CD14-positive monocyte (primary cell): Measurements from ENCODE around the gene SORBS1. TPM values are rescaled to one million over a fixed set of nuclear protein-coding genes. Genes with fewer than 3 reads are reported as not detected.
A peak's percentile ranks its signal among the peaks of the same experiment; 100 is the strongest.

Source experiments
- DNase-seq, 3 donors: peaks; one replicate each; pipeline ENCODE4 v3.0.0-alpha.2; 2011 to 2022
- H2AFZ ChIP-seq: 2 replicates; pipeline ENCODE4 v1.6.0; 2012; ENCODE audit warnings: mild to moderate bottlenecking, low read depth, low read length, inconsistent platforms; ENCODE audit not compliant: insufficient read depth, poor library complexity, severe bottlenecking
- H3K27ac ChIP-seq, 2 donors: 1 replicate in 1 of 2; 2 replicates in 1 of 2; pipeline ENCODE4 v1.5.1; 2012 to 2013; ENCODE audit warnings: low read length in 2 of 2, control low read depth in 1 of 2, inconsistent platforms in 1 of 2, low read depth in 1 of 2, mild to moderate bottlenecking in 1 of 2
- H3K27me3 ChIP-seq, 2 donors: one replicate each; pipeline versions ENCODE4 v1.6.0 to v1.6.1; 2011 to 2013; ENCODE audit warnings: low read length in 2 of 2; ENCODE audit not compliant: control insufficient read depth in 2 of 2, insufficient read depth in 2 of 2
- H3K36me3 ChIP-seq, 2 donors: replicated peaks in 1 of 2; 1 replicate in 1 of 2; 2 replicates in 1 of 2; pipeline versions ENCODE4 v1.5.1 to v1.6.1; 2012 to 2013; ENCODE audit warnings: low read length in 2 of 2, control low read depth in 1 of 2, inconsistent platforms in 1 of 2, mild to moderate bottlenecking in 1 of 2; ENCODE audit not compliant: insufficient read depth in 2 of 2, control insufficient read depth in 1 of 2
- H3K4me1 ChIP-seq, 2 donors: 1 replicate in 1 of 2; 2 replicates in 1 of 2; pipeline versions ENCODE4 v1.5.1 to v1.6.1; 2012 to 2013; ENCODE audit warnings: low read length in 2 of 2, control low read depth in 1 of 2, inconsistent platforms in 1 of 2, mild to moderate bottlenecking in 1 of 2, moderate library complexity in 1 of 2; ENCODE audit not compliant: insufficient read depth in 2 of 2, control insufficient read depth in 1 of 2
- H3K4me2 ChIP-seq: replicated peaks from 2 replicates; pipeline ENCODE3; 2012; ENCODE audit warnings: low read length, moderate library complexity, mild to moderate bottlenecking; ENCODE audit not compliant: poor library complexity, severe bottlenecking; ENCODE audit errors: extremely low read depth
- H3K4me3 ChIP-seq, 3 experiments: fragments of 200-600 bp in 1 of 3; sonication (generic) in 1 of 3; replicated peaks in 1 of 3; 1 replicate in 2 of 3; 2 replicates in 1 of 3; pipeline ENCODE4 v1.5.1; 2011 to 2013; ENCODE audit warnings: low read length in 3 of 3, mild to moderate bottlenecking in 3 of 3, control low read depth in 2 of 3, low read depth in 2 of 3, inconsistent platforms in 1 of 3, moderate library complexity in 1 of 3
- H3K79me2 ChIP-seq: 2 replicates; pipeline ENCODE4 v1.6.0; 2012; ENCODE audit warnings: mild to moderate bottlenecking, control low read depth, inconsistent platforms, low read length, moderate library complexity; ENCODE audit not compliant: insufficient read depth
- H3K9ac ChIP-seq: 2 replicates; pipeline ENCODE4 v1.6.0; 2017; ENCODE audit warnings: low read length, mild to moderate bottlenecking; ENCODE audit not compliant: insufficient read depth, poor library complexity, severe bottlenecking
- H3K9me3 ChIP-seq, 2 donors: replicated peaks in 1 of 2; 1 replicate in 1 of 2; 2 replicates in 1 of 2; pipeline versions ENCODE4 v1.5.1 to v1.6.1; 2012 to 2013; ENCODE audit warnings: low read length in 2 of 2, control low read depth in 1 of 2; ENCODE audit not compliant: control insufficient read depth in 1 of 2, insufficient read depth in 1 of 2
- H4K20me1 ChIP-seq: 2 replicates; pipeline ENCODE4 v1.6.0; 2012; ENCODE audit warnings: mild to moderate bottlenecking, low read length, control low read depth, moderate library complexity; ENCODE audit not compliant: insufficient read depth
- H3K27ac Mint-ChIP-seq, 7 donors: one replicate each; pipeline ENCODE4 v1.8.0; 2020; ENCODE audit warnings: mild to moderate bottlenecking in 7 of 7, mixed read lengths in 7 of 7, moderate library complexity in 6 of 7, inconsistent platforms in 2 of 7
- H3K27me3 Mint-ChIP-seq, 3 donors: one replicate each; pipeline ENCODE4 v1.8.0; 2021 to 2022; ENCODE audit warnings: low read depth in 3 of 3, mild to moderate bottlenecking in 3 of 3, mixed read lengths in 3 of 3, moderate library complexity in 3 of 3, inconsistent platforms in 1 of 3
- H3K36me3 Mint-ChIP-seq, 2 donors: one replicate each; pipeline ENCODE4 v1.8.0; 2020; ENCODE audit warnings: mixed read lengths in 2 of 2, inconsistent platforms in 1 of 2, mild to moderate bottlenecking in 1 of 2
- H3K4me1 Mint-ChIP-seq: one replicate; pipeline ENCODE4 v1.8.0; 2020; ENCODE audit warnings: mild to moderate bottlenecking, mixed read lengths
- H3K4me3 Mint-ChIP-seq, 2 donors: one replicate each; pipeline ENCODE4 v1.8.0; 2020; ENCODE audit warnings: mild to moderate bottlenecking in 2 of 2, mixed read lengths in 2 of 2, moderate library complexity in 1 of 2
- H3K9me3 Mint-ChIP-seq, 7 donors: one replicate each; pipeline ENCODE4 v1.8.0; 2020 to 2022; ENCODE audit warnings: mixed read lengths in 7 of 7, mild to moderate bottlenecking in 6 of 7, moderate library complexity in 6 of 7, inconsistent platforms in 2 of 7
- CTCF ChIP-seq: fragments of 200-600 bp; IDR thresholded peaks from one replicate; pipeline ENCODE4 v1.8.0; 2022; ENCODE audit warnings: antibody characterized with exemption, mild to moderate bottlenecking
- WGBS: methylation state at CpG from one replicate; pipeline ENCODE4 v1.1.5; 2013; ENCODE audit warnings: missing lambda C conversion rate; ENCODE audit not compliant: insufficient coverage; 5-methylcytosine and 5-hydroxymethylcytosine counted together
- intact Hi-C, 2 donors: fragments of 100-400 bp; cut with micrococcal nuclease; formaldehyde crosslinking; loops; one replicate each; pipeline versions ENCODE4 v1.15.0 to v1.15.1; 2023
- polyA plus RNA-seq, 3 donors: library from polyadenylated mRNA; depleted of rRNA in 1 of 3; unstranded in 2 of 3; stranded (reverse) in 1 of 3; fragments of 300-500 nt in 2 of 3; fragments of >200 nt in 1 of 3; fragmentation: Illumina TruSeq in 2 of 3; gene quantifications; 1 replicate in 2 of 3; 2 replicates in 1 of 3; pipeline ENCODE4 v1.2.3, GENCODE V29; 2012 to 2021

SORBS1 gene
- polyA plus RNA-seq, 3 donors: 0.08 to 0.15 TPM; not detected in 1

DNA sequence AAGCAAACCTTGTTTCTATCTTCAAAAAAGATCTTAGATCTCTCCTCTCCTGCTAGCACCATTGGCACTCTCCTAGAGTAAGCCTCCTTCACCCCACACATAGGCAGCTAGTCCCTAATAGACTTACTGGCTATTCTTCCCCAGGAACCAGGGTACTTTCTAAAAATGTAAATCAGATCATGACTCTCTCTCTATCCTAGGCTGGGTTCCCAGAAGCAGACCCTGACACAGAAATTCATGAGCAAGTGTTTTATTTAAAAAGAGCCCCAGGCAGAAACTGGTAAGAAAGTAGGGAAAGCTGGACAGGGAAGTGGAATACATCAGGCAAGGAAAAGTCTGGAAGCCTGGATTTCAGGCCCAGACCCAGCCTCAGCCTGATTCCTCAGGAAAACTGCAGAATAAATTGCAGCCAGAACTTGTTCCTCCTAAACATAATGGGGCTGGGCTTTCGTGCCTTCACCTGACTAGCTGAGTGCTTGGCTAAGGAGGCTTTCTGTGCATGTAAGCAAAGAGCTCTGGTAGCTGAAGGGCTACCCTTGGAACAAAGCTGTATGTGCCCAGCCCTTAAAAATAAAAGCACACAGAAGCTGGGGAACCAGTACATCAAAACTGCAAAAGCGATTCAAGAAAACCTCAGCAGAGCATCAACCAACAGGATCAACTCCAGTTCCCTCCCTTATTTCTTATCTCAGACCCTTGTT, 18.8 kb upstream of the SORBS1 start:
- Histone ChIP-seq H2AFZ (no peak overlapping the region), H3K4me1 (no peaks in the 10 kb centered on the region), H3K9me3 (no peaks in the 10 kb centered on the region), H3K9ac (no peak overlapping the region), H3K4me3 (no peak overlapping the region), H4K20me1 (no peaks in the 10 kb centered on the region), H3K36me3 (no peaks in the 10 kb centered on the region), H3K27me3 (peaks cover 2 to 4% of the 10 kb centered on the region in 2 donors), H3K4me2 (no peak overlapping the region), H3K79me2 (no peaks in the 10 kb centered on the region), H3K27ac (no peak overlapping the region)
- no peaks in the 10 kb centered on the region for H3K36me3 Mint-ChIP-seq
- intact Hi-C loops: no loop called here
- H3K4me1 Mint-ChIP-seq: no peaks in the 10 kb centered on the region
- no CpG with 5 or more reads among the region's 2 CpGs for WGBS
- peaks cover 0 to 2% (median 0%) of the 10 kb centered on the region in 7 donors for H3K9me3 Mint-ChIP-seq
- peaks cover 6 to 19% (median 14%) of the 10 kb centered on the region in 3 donors for H3K27me3 Mint-ChIP-seq
- no peak for TF ChIP-seq CTCF
- H3K4me3 Mint-ChIP-seq: no peak overlapping the region
- DNase-seq: no peak
- no peak overlapping the region for H3K27ac Mint-ChIP-seq

DNA sequence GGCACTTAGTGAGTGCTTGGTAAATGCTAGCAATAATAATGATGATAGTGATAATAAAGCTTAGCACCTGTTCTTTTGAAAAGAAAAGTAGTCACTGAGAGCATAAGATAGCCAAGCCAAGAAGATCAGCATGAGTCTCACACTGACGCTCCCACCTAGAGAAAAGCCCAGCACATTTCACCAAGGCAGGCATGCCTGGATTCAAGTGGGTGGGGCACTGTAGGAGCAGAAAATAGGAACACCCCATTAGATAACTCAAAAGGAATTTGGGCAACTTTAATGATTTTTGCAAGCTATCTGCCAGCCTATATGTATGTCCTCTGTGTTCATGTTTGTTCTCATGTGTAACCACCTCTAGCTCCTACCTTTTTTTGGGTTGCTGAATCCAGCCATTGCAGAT, 18.1 kb upstream of the SORBS1 start:
- Mint-ChIP-seq H3K4me1 (no peaks in the 10 kb centered on the region), H3K36me3 (no peaks in the 10 kb centered on the region), H3K27ac (peak overlapping the region in 1 of 7 donors; percentile 15), H3K4me3 (no peak overlapping the region), H3K9me3 (peaks cover 0 to 2% (median 0%) of the 10 kb centered on the region in 7 donors), H3K27me3 (peaks cover 6 to 18% (median 14%) of the 10 kb centered on the region in 3 donors)
- no peak overlapping the region for H3K9ac ChIP-seq
- no peak for DNase-seq
- H2AFZ ChIP-seq: no peak overlapping the region
- no peaks in the 10 kb centered on the region for H3K9me3 ChIP-seq
- intact Hi-C loops: no loop called here
- WGBS: no CpG with 5 or more reads among the region's 1 CpG
- no peaks in the 10 kb centered on the region for H4K20me1 ChIP-seq
- H3K36me3 ChIP-seq: no peaks in the 10 kb centered on the region
- no peak overlapping the region for H3K4me3 ChIP-seq
- H3K27ac ChIP-seq: no peak overlapping the region
- H3K4me1 ChIP-seq: no peaks in the 10 kb centered on the region
- no peak for TF ChIP-seq CTCF
- H3K4me2 ChIP-seq: no peak overlapping the region
- peaks cover 2 to 4% of the 10 kb centered on the region in 2 donors for H3K27me3 ChIP-seq
- no peaks in the 10 kb centered on the region for H3K79me2 ChIP-seq
